Measurements from ENCODE around the gene CCT2. TPM values are rescaled to one million over a fixed set of nuclear protein-coding genes. Genes with fewer than 3 reads are reported as not detected.

Gene CCT2
- total and polyA plus RNA-seq, 2 experiments from 2014 or later = 177 to 206 TPM

DNA sequence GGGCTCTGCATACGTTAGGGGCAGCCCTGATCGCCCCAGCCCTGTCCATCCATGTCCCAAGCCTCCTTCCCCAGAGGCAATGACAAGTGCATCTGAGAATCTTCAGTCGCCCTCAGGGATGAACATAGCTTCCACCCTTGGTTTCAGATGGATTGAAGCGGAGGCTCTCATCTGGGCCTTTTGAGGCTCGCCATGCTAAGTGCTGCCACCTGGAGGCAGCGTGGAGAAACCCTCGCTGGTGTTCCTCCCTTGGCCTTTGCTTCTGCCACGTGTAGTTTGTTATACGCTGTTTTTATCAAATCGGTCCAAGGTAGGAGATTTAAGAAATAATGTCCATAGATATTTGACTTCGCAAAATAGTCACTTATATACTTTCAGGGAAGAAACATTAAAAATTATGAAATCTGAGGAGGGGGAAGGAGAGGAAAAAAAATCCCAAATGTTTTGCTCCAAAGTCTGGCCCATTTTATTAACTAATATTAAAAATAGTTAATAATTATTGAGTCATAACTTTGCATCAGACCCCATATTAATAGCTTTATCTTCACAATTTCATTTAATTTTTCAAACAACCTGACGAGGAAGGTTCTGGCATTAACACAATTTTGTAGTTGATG is 54.2 kb downstream of the CCT2 start:
- no peak overlapping the region for H3K4me2 ChIP-seq
- no peaks in the 10 kb centered on the region for H3K79me2 ChIP-seq
- H3K9me3 ChIP-seq (ENCODE audit: low read depth) = no peaks in the 10 kb centered on the region
- no peaks in the 10 kb centered on the region for H3K4me1 ChIP-seq (ENCODE audit: insufficient read depth)
- H3K36me3 ChIP-seq (replicated peaks; ENCODE audit: insufficient read depth, low read depth) = no peaks in the 10 kb centered on the region
- H3K27me3 ChIP-seq = no peaks in the 10 kb centered on the region
- H4K20me1 ChIP-seq (ENCODE audit: insufficient read depth, poor library complexity, severe bottlenecking) = no peaks in the 10 kb centered on the region
- no peaks in the 10 kb centered on the region for H3K9me2 ChIP-seq (replicated peaks; ENCODE audit: insufficient read depth)
- no peak overlapping the region for H2AFZ ChIP-seq
- no peak overlapping the region for H3K4me3 ChIP-seq
- DNase-seq (ENCODE audit: low spot score) = peak; percentile 85
- TF ChIP-seq EZH2phosphoT487 (IDR thresholded peaks at IDR 0.05; ENCODE audit: low read depth, severe bottlenecking, unreplicated experiment) (no peak), CTCF (IDR thresholded peaks at IDR 0.05; ENCODE audit: poor library complexity) (peak; percentile 81)
- no peak overlapping the region for H3K27ac ChIP-seq
- WGBS (ENCODE audit: low lambda C conversion rate, missing lambda C conversion rate) = 23% methylated on average over 12 of the region's 12 CpGs

- H3K79me2 ChIP-seq = no peaks in the 10 kb centered on the region
- H3K27ac ChIP-seq = no peak overlapping the region
- H3K9me2 ChIP-seq (replicated peaks; ENCODE audit: insufficient read depth) = no peaks in the 10 kb centered on the region
- TF ChIP-seq EZH2 (IDR thresholded peaks at IDR 0.05; ENCODE audit: borderline replicate concordance) = no peak
- TF ChIP-seq EZH2phosphoT487 (IDR thresholded peaks at IDR 0.05; ENCODE audit: low read depth, severe bottlenecking, unreplicated experiment) = no peak
- TF ChIP-seq CTCF (IDR thresholded peaks at IDR 0.05; ENCODE audit: poor library complexity) = no peak
- no peak overlapping the region for H2AFZ ChIP-seq
- H3K4me3 ChIP-seq = no peak overlapping the region
- no peaks in the 10 kb centered on the region for H4K20me1 ChIP-seq (ENCODE audit: insufficient read depth, poor library complexity, severe bottlenecking)
- no peaks in the 10 kb centered on the region for H3K4me1 ChIP-seq (ENCODE audit: insufficient read depth)
- H3K27me3 ChIP-seq = no peaks in the 10 kb centered on the region
- H3K36me3 ChIP-seq (replicated peaks; ENCODE audit: insufficient read depth, low read depth) = no peaks in the 10 kb centered on the region
- no peak overlapping the region for H3K4me2 ChIP-seq
- WGBS (ENCODE audit: low lambda C conversion rate, missing lambda C conversion rate) = 91% methylated on average over 7 of the region's 7 CpGs
- DNase-seq (ENCODE audit: low spot score) = no peak
- no peaks in the 10 kb centered on the region for H3K9me3 ChIP-seq (ENCODE audit: low read depth)
Measured at GRCh38 chr12:69641546-69641945, 56.3 kb downstream of the CCT2 start.

GRCh38 chr12:69642531-69642930 is 57.3 kb downstream of the CCT2 start:
- no peak overlapping the region for H3K4me3 ChIP-seq
- WGBS (ENCODE audit: low lambda C conversion rate, missing lambda C conversion rate) = 88% methylated on average over 6 of the region's 6 CpGs
- H4K20me1 ChIP-seq (ENCODE audit: insufficient read depth, poor library complexity, severe bottlenecking) = no peaks in the 10 kb centered on the region
- H3K27ac ChIP-seq = no peak overlapping the region
- DNase-seq (ENCODE audit: low spot score) = no peak
- H3K36me3 ChIP-seq (replicated peaks; ENCODE audit: insufficient read depth, low read depth) = no peaks in the 10 kb centered on the region
- H3K79me2 ChIP-seq = no peaks in the 10 kb centered on the region
- H3K4me2 ChIP-seq = no peak overlapping the region
- no peaks in the 10 kb centered on the region for H3K9me3 ChIP-seq (ENCODE audit: low read depth)
- no peaks in the 10 kb centered on the region for H3K27me3 ChIP-seq
- no peaks in the 10 kb centered on the region for H3K9me2 ChIP-seq (replicated peaks; ENCODE audit: insufficient read depth)
- no peaks in the 10 kb centered on the region for H3K4me1 ChIP-seq (ENCODE audit: insufficient read depth)
- H2AFZ ChIP-seq = no peak overlapping the region
- TF ChIP-seq CTCF (IDR thresholded peaks at IDR 0.05; ENCODE audit: poor library complexity) (no peak), EZH2 (IDR thresholded peaks at IDR 0.05; ENCODE audit: borderline replicate concordance) (no peak), EZH2phosphoT487 (IDR thresholded peaks at IDR 0.05; ENCODE audit: low read depth, severe bottlenecking, unreplicated experiment) (no peak)

DNA sequence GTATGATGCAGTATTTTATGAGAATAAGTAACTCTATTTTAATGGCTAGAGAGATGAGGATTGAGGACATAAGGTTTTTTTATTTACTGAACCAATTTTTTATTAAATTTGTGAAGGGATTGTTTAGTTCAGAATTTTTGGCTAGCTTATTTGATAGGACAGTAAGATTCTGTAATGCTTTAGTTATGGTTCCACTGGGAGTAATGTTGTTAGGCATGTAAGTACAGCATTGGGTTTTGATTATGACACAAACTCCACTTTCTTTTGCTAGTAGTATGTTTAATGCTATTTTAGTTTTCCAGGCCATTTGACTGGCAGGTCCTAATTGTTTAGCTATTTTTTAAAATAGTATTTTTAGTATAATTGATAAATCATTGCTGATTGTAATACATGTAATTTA is 59.3 kb downstream of the CCT2 start:
- no peak overlapping the region for H3K4me2 ChIP-seq

More for the DNA sequence above, 59.3 kb downstream of the CCT2 start:
- no peaks in the 10 kb centered on the region for H4K20me1 ChIP-seq (ENCODE audit: insufficient read depth, poor library complexity, severe bottlenecking)
- no peaks in the 10 kb centered on the region for H3K27me3 ChIP-seq
- no peaks in the 10 kb centered on the region for H3K79me2 ChIP-seq
- no peaks in the 10 kb centered on the region for H3K4me1 ChIP-seq (ENCODE audit: insufficient read depth)
- H3K4me3 ChIP-seq = no peak overlapping the region
- no peak overlapping the region for H3K27ac ChIP-seq
- no peaks in the 10 kb centered on the region for H3K36me3 ChIP-seq (replicated peaks; ENCODE audit: insufficient read depth, low read depth)
- H3K9me2 ChIP-seq (replicated peaks; ENCODE audit: insufficient read depth) = no peaks in the 10 kb centered on the region
- H3K9me3 ChIP-seq (ENCODE audit: low read depth) = no peaks in the 10 kb centered on the region
- H2AFZ ChIP-seq = no peak overlapping the region
- DNase-seq (ENCODE audit: low spot score) = no peak
- TF ChIP-seq EZH2 (IDR thresholded peaks at IDR 0.05; ENCODE audit: borderline replicate concordance) = no peak
- TF ChIP-seq EZH2phosphoT487 (IDR thresholded peaks at IDR 0.05; ENCODE audit: low read depth, severe bottlenecking, unreplicated experiment) = no peak
- no peak for TF ChIP-seq CTCF (IDR thresholded peaks at IDR 0.05; ENCODE audit: poor library complexity)
